ENCODE data around the gene TAL1. TPM values are rescaled to one million over a fixed set of nuclear protein-coding genes. Genes with fewer than 3 reads are reported as not detected.

TAL1 gene
- total and polyA plus RNA-seq, 10 of the 15 experiments (the other 5 are each of a cell fraction or from before 2014, with no cell fraction given): 0.05 TPM; not detected in 9

GRCh38 chr1:47208374-47208850 lies 23.6 kb downstream of the TAL1 start:
- Histone ChIP-seq H3K36me3 (ENCODE audit: control insufficient read depth in 2 of 2, insufficient read depth in 2 of 2, low read length in 1 of 2) (no peaks in the 10 kb centered on the region), H3K9ac (ENCODE audit: control insufficient read depth, insufficient read depth, low read length) (no peak overlapping the region), H3K27ac (ENCODE audit: control insufficient read depth, insufficient read depth) (no peak overlapping the region), H3K4me2 (ENCODE audit: control insufficient read depth, insufficient read depth) (no peak overlapping the region), H3K79me2 (ENCODE audit: control insufficient read depth, insufficient read depth, low read length) (no peaks in the 10 kb centered on the region), H4K20me1 (ENCODE audit: control insufficient read depth, insufficient read depth) (no peaks in the 10 kb centered on the region), H3K9me3 (replicated peaks; ENCODE audit: control insufficient read depth, insufficient read depth, low read length) (no peaks in the 10 kb centered on the region), H2AFZ (ENCODE audit: control insufficient read depth, low read depth, low read length) (no peak overlapping the region), H3K4me3 (no peak overlapping the region), H3K4me1 (ENCODE audit: control insufficient read depth, insufficient read depth, low read length) (no peaks in the 10 kb centered on the region; the same call in 1 of the 2 replicates), H3K27me3 (replicated peaks in 1 of 2; ENCODE audit: control insufficient read depth in 2 of 2, insufficient read depth in 2 of 2, low read length in 1 of 2) (peaks cover 1 to 3% of the 10 kb centered on the region in 2 experiments)
- SMC1A ChIA-PET (ENCODE audit: uncharacterized antibody, unreplicated experiment): no interaction called here
- TF ChIP-seq IRF4 (IDR thresholded peaks at IDR 0.05; ENCODE audit: low read depth, low read length) (no peak), IKZF1 (conservative IDR thresholded peaks at IDR 0.05) (no peak), POU2F2 (IDR thresholded peaks at IDR 0.05; ENCODE audit: borderline replicate concordance, low read depth, low read length) (no peak), TBL1XR1 (IDR thresholded peaks at IDR 0.05; ENCODE audit: low read depth, low read length) (no peak), SREBF1 (IDR thresholded peaks at IDR 0.05; ENCODE audit: low read length) (no peak), PAX5 (IDR thresholded peaks at IDR 0.05; ENCODE audit: borderline replicate concordance, low read depth, low read length) (no peak), YY1 (IDR thresholded peaks at IDR 0.05; ENCODE audit: low read depth, low read length) (no peak), ATF2 (IDR thresholded peaks at IDR 0.05; ENCODE audit: low read length) (no peak), IRF3 (IDR thresholded peaks at IDR 0.05) (no peak), BCL11A (IDR thresholded peaks at IDR 0.05; ENCODE audit: low read depth, low read length) (no peak), ZNF687 (IDR thresholded peaks at IDR 0.05) (no peak), ZNF592 (IDR thresholded peaks at IDR 0.05) (no peak)
- WGBS (ENCODE audit: insufficient coverage, insufficient replicate concordance, low lambda C conversion rate, missing lambda C conversion rate): 41% methylated on average over 10 of the region's 11 CpGs
- in situ Hi-C loops (cut with MboI): no loop called here
- BruUV-seq (replicated peaks): no TSS peak
- no peak for FAIRE-seq
- RAD21 ChIA-PET (ENCODE audit: unreplicated experiment): no interaction called here
- POLR2A ChIA-PET: no interaction called here
- DNase-seq (ENCODE audit: low read depth, low spot score): no peak
- ATAC-seq: no peak
- intact Hi-C loops (cut with micrococcal nuclease; ENCODE audit: unreplicated experiment): no loop called here
- CTCF ChIA-PET: no interaction called here

Data from GM12878 (cell line).